ENCODE results near the gene SLAMF6.
"Not testable (repeated sequence)": the region's sequence is repeated elsewhere in the genome, so short reads cannot be mapped to it uniquely, and the experiment has no call there.

SLAMF6 gene

DNA sequence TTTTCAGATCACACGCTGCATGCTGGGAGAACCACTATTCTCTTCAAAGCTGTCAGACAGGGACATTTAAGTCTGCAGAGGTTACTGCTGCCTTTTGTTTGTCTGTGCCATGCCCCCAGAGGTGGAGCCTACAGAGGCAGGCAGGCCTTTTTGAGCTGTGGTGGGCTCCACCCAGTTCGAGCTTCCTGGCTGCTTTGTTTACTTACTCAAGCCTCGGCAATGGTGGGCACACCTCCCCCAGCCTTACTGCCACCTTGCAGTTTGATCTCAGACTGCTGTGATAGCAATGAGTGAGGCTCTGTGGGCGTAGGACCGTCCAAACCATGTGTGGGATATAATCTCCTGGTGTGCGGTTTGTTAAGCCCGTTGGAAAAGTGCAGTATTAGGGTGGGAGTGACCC lies 42.3 kb downstream of the SLAMF6 start:
- not testable (repeated sequence) for H3K36me3 ChIP-seq (ENCODE audit: insufficient read depth, low read depth, low read length); H3K9ac ChIP-seq (ENCODE audit: low read depth, low read length); H3K4me1 ChIP-seq (ENCODE audit: insufficient read depth, low read length); H3K4me3 ChIP-seq (ENCODE audit: low read length); H3K27me3 ChIP-seq (ENCODE audit: insufficient read depth, low read length); H3K27ac ChIP-seq (ENCODE audit: low read length)
- H3K9me3 ChIP-seq (ENCODE audit: insufficient read depth, low read depth, low read length), result peaks cover 16% of the 10 kb centered on the region

DNA sequence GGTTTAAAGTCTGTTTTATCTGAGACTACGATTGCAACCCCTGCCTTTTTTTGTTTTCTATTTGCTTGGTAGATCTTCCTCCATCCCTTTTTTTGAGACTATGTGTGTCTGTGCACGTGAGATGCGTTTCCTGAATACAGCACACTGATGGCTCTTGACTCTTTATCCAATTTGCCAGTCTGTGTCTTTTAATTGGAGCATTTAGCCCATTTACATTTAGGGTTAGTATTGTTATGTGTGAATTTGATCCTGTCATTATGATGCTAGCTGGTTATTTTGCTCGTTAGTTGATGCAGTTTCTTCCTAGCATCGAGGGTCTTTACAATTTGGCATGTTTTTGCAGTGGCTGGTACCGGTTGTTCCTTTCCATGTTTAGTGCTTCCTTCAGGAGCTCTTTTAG lies 44.0 kb downstream of the SLAMF6 start:
- H3K9me3 ChIP-seq (ENCODE audit: insufficient read depth, low read depth, low read length), result peaks cover 16% of the 10 kb centered on the region
- H3K27me3 ChIP-seq (ENCODE audit: insufficient read depth, low read length); H3K27ac ChIP-seq (ENCODE audit: low read length); H3K4me1 ChIP-seq (ENCODE audit: insufficient read depth, low read length); H3K4me3 ChIP-seq (ENCODE audit: low read length); H3K36me3 ChIP-seq (ENCODE audit: insufficient read depth, low read depth, low read length); H3K9ac ChIP-seq (ENCODE audit: low read depth, low read length): not testable (repeated sequence)

DNA sequence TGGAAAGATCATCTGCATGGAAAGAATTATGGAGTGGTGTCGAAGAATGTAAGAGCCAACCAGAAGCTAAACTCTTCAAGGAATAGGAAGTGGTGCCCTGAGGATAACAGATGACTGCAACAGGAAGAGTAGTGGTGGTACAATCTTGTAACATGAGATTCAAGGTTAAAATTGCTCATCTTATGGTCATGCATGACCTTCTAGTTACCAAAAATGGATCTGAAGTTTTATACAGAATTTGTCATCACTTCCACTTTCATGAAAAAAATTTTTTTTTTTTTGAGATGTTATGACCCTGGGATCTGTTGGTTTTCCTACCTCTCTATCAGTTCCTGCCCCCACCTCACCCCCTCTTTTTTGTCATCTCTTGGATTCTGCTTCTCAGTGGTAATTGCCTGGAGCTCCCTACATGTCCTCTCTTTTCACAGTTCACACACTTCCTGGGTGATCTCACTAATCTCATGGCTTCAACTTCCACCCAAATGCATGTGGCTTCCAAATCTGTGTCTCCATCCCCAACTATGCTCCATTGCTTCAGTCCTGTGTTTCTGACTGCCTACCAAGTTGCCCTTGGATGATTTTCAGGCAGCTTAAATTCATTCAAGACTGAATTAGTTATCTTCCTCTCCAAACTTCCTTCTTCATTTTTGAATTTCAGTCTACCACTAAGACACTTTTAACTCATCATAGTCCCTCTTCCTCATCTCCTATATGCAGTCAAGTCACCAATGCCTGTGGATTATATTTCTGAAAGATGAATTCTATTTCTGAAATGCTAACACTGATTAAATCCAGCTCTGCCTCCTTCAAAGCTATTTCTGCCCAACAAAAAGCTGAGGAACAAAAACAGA lies 48.4 kb downstream of the SLAMF6 start:
- no peaks in the 10 kb centered on the region for H3K4me1 ChIP-seq (ENCODE audit: insufficient read depth, low read length)
- H3K27ac ChIP-seq (ENCODE audit: low read length), result no peak overlapping the region
- no peak overlapping the region for H3K4me3 ChIP-seq (ENCODE audit: low read length)
- no peak overlapping the region for H3K9ac ChIP-seq (ENCODE audit: low read depth, low read length)
- H3K27me3 ChIP-seq (ENCODE audit: insufficient read depth, low read length), result no peaks in the 10 kb centered on the region
- H3K36me3 ChIP-seq (ENCODE audit: insufficient read depth, low read depth, low read length), result no peaks in the 10 kb centered on the region
- H3K9me3 ChIP-seq (ENCODE audit: insufficient read depth, low read depth, low read length), result no peaks in the 10 kb centered on the region

DNA sequence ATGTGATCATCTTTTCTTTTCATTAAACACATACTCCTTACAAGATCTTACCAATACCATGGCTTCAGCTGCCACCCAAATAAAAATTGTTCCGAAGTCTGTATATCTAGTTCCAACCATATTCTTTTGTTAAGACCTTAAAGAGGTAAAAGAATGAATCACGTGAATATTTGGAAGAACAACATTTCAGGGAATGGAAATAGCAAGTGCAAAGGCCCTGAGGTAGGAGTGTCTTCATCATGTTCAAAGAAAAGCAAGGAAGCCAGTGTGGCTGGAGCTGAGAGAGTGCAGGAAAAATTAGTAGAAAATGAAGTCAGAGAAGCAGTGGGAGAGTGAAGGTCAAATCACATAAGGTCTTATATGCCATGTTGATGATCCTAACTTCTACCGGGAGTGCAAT lies 50.9 kb downstream of the SLAMF6 start:
- H3K4me1 ChIP-seq (ENCODE audit: insufficient read depth, low read length), result no peaks in the 10 kb centered on the region
- no peaks in the 10 kb centered on the region for H3K27me3 ChIP-seq (ENCODE audit: insufficient read depth, low read length)

DNA sequence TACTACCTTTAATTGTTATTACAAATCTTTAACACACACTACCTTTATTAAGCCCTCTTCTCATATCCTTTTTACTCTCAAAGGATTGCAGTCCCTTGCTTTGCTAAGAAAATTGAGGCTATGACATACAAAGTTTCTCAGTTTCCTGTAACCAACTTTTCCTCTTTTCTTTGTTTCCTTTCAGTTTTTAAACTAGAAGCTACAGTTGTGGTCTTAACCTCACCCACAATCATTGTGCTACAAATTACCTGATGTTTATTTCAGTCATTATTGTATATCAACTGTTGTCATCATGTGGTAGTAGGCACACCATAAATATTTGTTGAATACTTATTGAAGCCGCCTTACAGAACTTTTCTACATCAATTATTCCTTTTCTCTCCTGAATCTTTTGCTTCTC lies 51.8 kb downstream of the SLAMF6 start:
- H3K9me3 ChIP-seq (ENCODE audit: insufficient read depth, low read depth, low read length), result no peaks in the 10 kb centered on the region
- H3K27ac ChIP-seq (ENCODE audit: low read length), result no peak overlapping the region
- H3K4me3 ChIP-seq (ENCODE audit: low read length), result no peak overlapping the region
- no peaks in the 10 kb centered on the region for H3K4me1 ChIP-seq (ENCODE audit: insufficient read depth, low read length)
- no peak overlapping the region for H3K9ac ChIP-seq (ENCODE audit: low read depth, low read length)
- H3K36me3 ChIP-seq (ENCODE audit: insufficient read depth, low read depth, low read length), result no peaks in the 10 kb centered on the region
- no peaks in the 10 kb centered on the region for H3K27me3 ChIP-seq (ENCODE audit: insufficient read depth, low read length)

More for the DNA sequence above, 50.9 kb downstream of the SLAMF6 start:
- no peaks in the 10 kb centered on the region for H3K9me3 ChIP-seq (ENCODE audit: insufficient read depth, low read depth, low read length)
- H3K36me3 ChIP-seq (ENCODE audit: insufficient read depth, low read depth, low read length), result no peaks in the 10 kb centered on the region
- no peak overlapping the region for H3K4me3 ChIP-seq (ENCODE audit: low read length)
- H3K9ac ChIP-seq (ENCODE audit: low read depth, low read length), result no peak overlapping the region
- no peak overlapping the region for H3K27ac ChIP-seq (ENCODE audit: low read length)

DNA sequence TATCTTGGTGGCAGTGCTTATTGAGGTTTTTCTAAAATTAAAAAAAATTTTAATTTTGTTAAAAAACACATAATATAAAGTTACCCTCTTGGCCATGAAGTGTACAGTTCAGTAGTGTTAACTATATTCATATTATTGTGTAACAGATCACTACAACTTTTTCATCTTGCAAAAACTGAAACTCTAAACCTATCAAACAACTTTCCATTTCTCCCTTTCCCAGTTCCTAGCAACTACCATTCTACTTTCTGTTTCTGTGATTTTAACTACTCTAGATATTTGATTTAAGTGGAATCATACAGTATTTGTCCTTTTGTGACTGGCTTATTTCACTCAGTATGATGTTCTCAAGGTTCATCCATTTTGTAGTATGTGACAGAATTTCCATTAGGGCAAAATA lies 55.5 kb downstream of the SLAMF6 start:
- Histone ChIP-seq H3K4me1 (ENCODE audit: insufficient read depth, low read length) (no peaks in the 10 kb centered on the region; the same call in 1 of the 2 replicates), H3K4me3 (ENCODE audit: low read length) (no peak overlapping the region), H3K9ac (ENCODE audit: low read depth, low read length) (no peak overlapping the region), H3K27me3 (ENCODE audit: insufficient read depth, low read length) (no peaks in the 10 kb centered on the region), H3K27ac (ENCODE audit: low read length) (no peak overlapping the region), H3K9me3 (ENCODE audit: insufficient read depth, low read depth, low read length) (no peaks in the 10 kb centered on the region), H3K36me3 (ENCODE audit: insufficient read depth, low read depth, low read length) (no peaks in the 10 kb centered on the region)

DNA sequence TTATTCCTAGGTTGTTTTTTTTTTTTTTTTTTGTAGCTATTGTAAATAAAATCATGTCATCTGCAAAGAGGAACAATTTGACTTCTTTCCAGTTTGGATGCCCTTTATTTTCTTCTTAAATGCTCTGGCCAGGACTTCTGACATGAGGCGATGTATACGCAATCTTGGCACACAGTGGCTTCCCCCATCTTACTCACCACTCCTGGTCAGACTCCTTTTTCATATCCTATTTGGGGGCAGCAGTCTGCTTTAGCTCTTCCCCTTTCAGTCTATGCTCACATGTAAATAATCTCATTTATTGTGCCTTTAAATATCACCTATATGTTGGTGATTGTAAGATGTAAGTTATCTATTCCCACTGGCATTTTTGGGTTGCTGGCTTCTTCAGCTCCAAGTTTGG lies 56.1 kb downstream of the SLAMF6 start:
- Histone ChIP-seq H3K36me3 (ENCODE audit: insufficient read depth, low read depth, low read length) (no peaks in the 10 kb centered on the region), H3K4me1 (ENCODE audit: insufficient read depth, low read length) (no peaks in the 10 kb centered on the region; the same call in 1 of the 2 replicates), H3K9ac (ENCODE audit: low read depth, low read length) (no peak overlapping the region), H3K27me3 (ENCODE audit: insufficient read depth, low read length) (no peaks in the 10 kb centered on the region), H3K27ac (ENCODE audit: low read length) (no peak overlapping the region), H3K9me3 (ENCODE audit: insufficient read depth, low read depth, low read length) (no peaks in the 10 kb centered on the region), H3K4me3 (ENCODE audit: low read length) (no peak overlapping the region)

DNA sequence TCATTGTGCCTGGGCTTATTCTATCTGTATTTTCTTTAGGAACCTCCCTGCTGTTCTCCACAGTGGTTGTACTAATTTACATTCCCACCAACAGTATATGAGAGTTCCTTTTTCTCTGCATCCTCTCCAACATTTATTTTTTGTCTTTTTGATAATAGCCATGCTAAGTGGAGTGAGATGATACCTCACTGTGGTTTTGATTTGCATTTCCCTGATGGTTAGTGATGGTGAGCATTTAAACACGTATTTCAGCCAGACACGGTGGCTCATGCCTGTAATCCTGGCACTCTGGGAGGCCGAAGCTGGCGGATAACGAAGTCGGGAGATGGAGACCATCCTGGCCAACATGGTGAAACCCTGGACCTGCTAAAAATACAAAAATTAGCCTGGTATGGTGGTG lies 57.9 kb downstream of the SLAMF6 start:
- no peak overlapping the region for H3K27ac ChIP-seq (ENCODE audit: low read length)
- H3K4me3 ChIP-seq (ENCODE audit: low read length), result no peak overlapping the region
- no peaks in the 10 kb centered on the region for H3K27me3 ChIP-seq (ENCODE audit: insufficient read depth, low read length)
- no peaks in the 10 kb centered on the region for H3K9me3 ChIP-seq (ENCODE audit: insufficient read depth, low read depth, low read length)
- no peak overlapping the region for H3K9ac ChIP-seq (ENCODE audit: low read depth, low read length)
- H3K4me1 ChIP-seq (ENCODE audit: insufficient read depth, low read length), result no peaks in the 10 kb centered on the region; the same call in 1 of the 2 replicates
- no peaks in the 10 kb centered on the region for H3K36me3 ChIP-seq (ENCODE audit: insufficient read depth, low read depth, low read length)

DNA sequence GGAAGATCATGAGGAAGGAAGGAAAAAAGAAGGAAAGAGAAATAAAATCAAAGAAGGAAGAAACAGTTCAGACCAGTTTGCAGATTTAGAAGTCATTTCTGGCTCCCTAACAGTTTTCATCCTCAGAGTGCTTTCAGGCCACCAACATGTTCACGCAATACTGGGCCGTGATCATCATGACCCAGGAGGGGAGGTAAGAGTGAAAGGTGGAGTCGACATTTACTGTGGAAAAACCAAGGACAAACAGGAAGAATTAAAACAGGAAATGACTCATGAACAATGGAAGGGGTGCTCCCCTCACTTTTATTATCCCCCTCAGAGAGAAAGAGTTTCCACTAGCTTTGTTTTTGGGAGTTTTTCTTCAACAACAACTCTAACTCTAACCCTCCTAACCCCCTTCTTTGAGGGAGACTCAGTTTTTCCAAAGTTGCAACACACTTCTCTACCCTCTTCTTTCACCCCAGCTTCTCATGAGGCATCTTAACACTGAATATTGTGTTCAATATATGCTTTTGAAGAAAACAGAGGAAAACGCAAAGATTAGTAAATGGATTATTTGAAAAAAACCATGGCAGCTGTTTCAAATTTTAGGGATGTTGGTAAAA lies 62.3 kb downstream of the SLAMF6 start:
- H3K9ac ChIP-seq (ENCODE audit: low read depth, low read length), result no peak overlapping the region
- no peaks in the 10 kb centered on the region; the same call in 1 of the 2 replicates for H3K4me1 ChIP-seq (ENCODE audit: insufficient read depth, low read length)
- H3K27ac ChIP-seq (ENCODE audit: low read length), result no peak overlapping the region
- H3K9me3 ChIP-seq (ENCODE audit: insufficient read depth, low read depth, low read length), result no peaks in the 10 kb centered on the region
- H3K4me3 ChIP-seq (ENCODE audit: low read length), result no peak overlapping the region
- no peaks in the 10 kb centered on the region for H3K27me3 ChIP-seq (ENCODE audit: insufficient read depth, low read length)
- H3K36me3 ChIP-seq (ENCODE audit: insufficient read depth, low read depth, low read length), result no peaks in the 10 kb centered on the region

DNA sequence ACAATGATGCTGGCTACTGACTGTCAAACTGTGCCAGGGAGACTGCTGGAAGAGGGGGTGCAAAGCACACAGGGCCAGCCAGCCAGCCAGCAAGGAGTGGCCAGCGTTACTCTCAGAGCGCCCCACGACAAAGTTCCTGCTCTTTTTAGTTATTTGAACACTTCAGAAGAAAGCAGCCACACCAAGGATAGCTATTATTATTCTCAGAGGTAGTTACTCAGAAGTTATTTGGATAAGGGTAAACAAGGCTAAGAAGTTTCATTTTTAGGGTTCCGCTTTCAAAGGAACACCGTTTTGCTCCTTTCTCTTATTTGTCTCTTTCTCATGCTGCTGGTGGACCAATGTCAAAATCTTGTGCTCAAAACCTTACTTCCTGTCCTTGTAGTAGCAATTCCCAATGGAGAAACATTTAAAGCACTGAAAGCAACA lies 62.8 kb downstream of the SLAMF6 start:
- H3K27ac ChIP-seq (ENCODE audit: low read length), result no peak overlapping the region

DNA sequence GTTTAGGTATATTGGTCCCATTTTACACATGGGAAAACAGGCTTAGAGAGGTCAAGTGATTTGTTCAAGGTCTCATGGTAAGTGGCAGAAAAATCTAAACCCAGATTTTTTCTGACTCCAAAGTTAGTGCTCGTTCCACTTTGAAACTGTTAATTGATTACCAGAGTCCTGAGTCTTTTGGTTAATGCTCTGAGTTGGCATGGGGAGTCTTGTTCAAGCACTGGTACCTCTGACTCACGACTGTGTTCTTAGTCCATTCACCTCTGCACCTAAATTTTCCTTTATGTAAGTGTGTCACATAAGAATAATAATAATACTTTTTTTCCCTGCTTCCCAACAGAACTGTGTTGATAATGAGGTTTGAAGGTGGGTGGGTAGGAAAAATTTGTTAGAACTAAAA lies 63.4 kb downstream of the SLAMF6 start:
- no peaks in the 10 kb centered on the region for H3K9me3 ChIP-seq (ENCODE audit: insufficient read depth, low read depth, low read length)
- no peaks in the 10 kb centered on the region; the same call in 1 of the 2 replicates for H3K4me1 ChIP-seq (ENCODE audit: insufficient read depth, low read length)
- H3K27me3 ChIP-seq (ENCODE audit: insufficient read depth, low read length), result no peaks in the 10 kb centered on the region
- no peak overlapping the region for H3K9ac ChIP-seq (ENCODE audit: low read depth, low read length)
- no peaks in the 10 kb centered on the region for H3K36me3 ChIP-seq (ENCODE audit: insufficient read depth, low read depth, low read length)
- H3K27ac ChIP-seq (ENCODE audit: low read length), result no peak overlapping the region
- no peak overlapping the region for H3K4me3 ChIP-seq (ENCODE audit: low read length)

More for the DNA sequence above, 62.8 kb downstream of the SLAMF6 start:
- Histone ChIP-seq H3K4me3 (ENCODE audit: low read length) (no peak overlapping the region), H3K9ac (ENCODE audit: low read depth, low read length) (no peak overlapping the region), H3K27me3 (ENCODE audit: insufficient read depth, low read length) (no peaks in the 10 kb centered on the region), H3K36me3 (ENCODE audit: insufficient read depth, low read depth, low read length) (no peaks in the 10 kb centered on the region), H3K4me1 (ENCODE audit: insufficient read depth, low read length) (no peaks in the 10 kb centered on the region; the same call in 1 of the 2 replicates), H3K9me3 (ENCODE audit: insufficient read depth, low read depth, low read length) (no peaks in the 10 kb centered on the region)

DNA sequence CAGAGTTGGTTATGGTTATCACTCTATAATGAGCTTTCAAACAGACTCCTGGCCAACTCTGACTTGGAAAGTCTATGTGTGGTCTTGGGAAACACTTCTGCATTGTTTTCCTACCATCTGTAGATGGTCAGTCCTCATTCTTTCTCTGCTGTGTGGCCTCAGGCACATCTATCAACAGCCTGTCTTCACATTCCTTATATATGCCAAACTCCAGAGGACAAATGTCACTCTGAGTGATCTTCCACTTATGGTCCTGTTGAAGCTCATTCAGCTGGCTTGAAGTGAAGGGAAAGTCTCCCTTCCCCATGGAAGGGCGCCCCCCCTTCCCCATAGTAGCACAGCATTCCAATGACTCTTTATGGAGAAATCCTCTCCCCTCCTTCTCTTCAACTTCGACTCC lies 64.0 kb downstream of the SLAMF6 start:
- no peaks in the 10 kb centered on the region; the same call in 1 of the 2 replicates for H3K4me1 ChIP-seq (ENCODE audit: insufficient read depth, low read length)
- H3K27ac ChIP-seq (ENCODE audit: low read length), result no peak overlapping the region
- no peaks in the 10 kb centered on the region for H3K27me3 ChIP-seq (ENCODE audit: insufficient read depth, low read length)
- H3K36me3 ChIP-seq (ENCODE audit: insufficient read depth, low read depth, low read length), result no peaks in the 10 kb centered on the region
- H3K9me3 ChIP-seq (ENCODE audit: insufficient read depth, low read depth, low read length), result no peaks in the 10 kb centered on the region
- H3K9ac ChIP-seq (ENCODE audit: low read depth, low read length), result no peak overlapping the region
- no peak overlapping the region for H3K4me3 ChIP-seq (ENCODE audit: low read length)
